CD4-positive, alpha-beta T cell treated with Interleukin-6 at 100 ng/mL for 8 hours (primary cell): ENCODE data around the gene KYNU.

Experiments
- DNase-seq: peaks from one replicate; pipeline ENCODE4 v3.0.0-alpha.2; 2020; ENCODE audit warnings: mixed read lengths, low spot score

KYNU gene

DNA sequence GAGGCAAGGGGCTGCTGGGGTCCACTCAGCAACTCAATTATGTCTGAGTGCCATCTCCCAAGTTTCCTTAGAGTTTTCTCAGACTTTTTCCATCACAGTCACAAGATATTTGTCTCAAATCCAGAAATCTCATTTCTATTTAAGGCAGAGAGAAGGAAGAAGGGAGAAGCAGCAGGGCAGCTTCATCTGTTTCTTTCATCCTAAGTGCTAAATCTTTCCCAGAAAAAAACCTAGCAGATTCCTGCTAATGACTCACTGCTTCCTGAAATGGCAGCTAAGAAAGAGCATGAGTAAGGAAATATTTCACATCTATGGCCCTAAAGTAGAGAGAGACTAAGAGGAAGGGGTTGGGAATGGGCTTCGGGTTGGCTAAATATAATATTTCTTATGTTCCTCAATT lies 88.0 kb downstream of the KYNU start:
- no peak for DNase-seq

DNA sequence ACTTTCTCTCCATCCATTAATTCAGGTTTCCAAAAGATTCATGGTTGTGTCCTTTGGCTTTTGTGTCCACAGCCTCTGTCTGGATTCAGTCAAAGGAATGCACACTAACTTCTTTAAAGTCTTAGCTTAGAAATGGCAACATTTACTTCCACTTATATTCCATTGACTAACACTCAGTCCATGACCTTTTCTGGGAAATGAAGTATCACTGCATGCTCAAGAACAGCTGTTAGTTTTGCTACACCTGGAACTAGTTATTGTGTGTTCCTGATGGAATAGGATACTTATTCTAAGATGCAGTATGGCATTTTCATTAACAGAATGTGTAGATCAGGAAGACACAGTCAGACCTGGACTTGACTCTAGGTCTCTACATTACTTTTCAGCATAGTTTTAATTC lies 88.8 kb downstream of the KYNU start:
- no peak for DNase-seq

DNA sequence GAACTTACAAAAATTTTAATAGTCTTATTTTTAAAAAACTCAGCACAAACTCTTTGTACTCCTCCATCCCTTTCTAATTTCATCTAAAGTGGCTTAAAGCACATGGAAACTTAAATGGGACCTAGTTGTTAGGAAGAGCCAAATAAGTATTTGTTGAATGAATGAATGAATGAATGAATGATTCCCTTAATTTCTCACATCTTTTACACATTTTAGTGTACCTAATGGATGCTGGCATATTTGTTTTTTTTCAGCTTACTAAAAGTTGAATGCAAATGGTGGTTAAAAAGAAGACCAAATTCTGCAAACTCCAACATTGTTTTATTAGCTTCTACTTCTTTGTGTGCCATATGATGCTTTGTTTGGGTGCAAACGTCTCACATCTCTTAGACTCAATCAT lies 89.6 kb downstream of the KYNU start:
- no peak for DNase-seq

DNA sequence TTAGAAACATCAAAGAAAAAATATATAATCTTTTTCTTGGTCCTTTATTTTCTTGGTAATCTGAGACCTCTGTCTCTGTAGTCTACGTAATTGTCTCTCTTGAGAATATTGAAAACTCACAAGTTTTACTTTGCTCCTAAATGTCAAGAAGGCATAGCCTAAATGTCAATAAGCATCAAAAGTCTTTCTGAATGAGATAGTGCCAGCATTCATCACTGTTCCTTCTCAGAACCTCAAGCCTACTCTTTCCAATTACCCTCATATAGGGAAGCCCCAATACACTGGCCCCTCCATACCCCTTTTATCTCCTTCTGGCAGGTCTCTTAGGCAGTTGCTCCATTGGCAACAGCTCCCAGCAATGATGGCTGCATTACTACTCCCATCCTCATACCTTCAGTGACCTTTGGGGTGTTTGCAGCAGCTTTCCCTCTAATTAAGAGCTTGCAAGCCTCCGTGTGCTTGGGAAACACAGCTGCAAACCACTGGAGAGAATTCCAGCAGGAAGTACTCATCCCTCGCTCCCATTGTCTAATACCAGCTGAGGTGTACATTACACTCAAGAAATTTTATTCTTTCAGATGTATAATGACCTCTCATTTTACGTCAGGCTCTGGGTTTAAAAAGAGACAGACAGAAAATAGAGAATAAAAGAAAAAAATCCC lies 95.8 kb downstream of the KYNU start:
- no peak for DNase-seq

DNA sequence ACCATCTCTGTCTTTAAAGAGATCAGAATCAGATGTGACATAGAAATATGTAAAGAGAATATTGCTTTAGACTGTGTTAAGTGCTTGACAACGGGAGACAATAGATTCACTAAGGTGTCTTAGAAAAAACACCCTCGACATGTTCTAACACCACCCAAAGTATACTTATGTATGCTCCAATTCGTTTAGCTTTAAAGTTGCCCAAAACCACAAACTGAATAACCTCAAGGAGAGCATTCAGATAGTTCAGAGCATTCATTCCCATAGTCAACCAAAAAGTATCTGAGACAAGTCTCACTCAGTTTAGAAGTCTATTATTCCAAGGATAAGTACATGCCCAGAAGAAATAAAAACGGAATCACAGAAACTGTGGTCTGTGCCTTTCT lies 96.4 kb downstream of the KYNU start:
- no peak for DNase-seq

DNA sequence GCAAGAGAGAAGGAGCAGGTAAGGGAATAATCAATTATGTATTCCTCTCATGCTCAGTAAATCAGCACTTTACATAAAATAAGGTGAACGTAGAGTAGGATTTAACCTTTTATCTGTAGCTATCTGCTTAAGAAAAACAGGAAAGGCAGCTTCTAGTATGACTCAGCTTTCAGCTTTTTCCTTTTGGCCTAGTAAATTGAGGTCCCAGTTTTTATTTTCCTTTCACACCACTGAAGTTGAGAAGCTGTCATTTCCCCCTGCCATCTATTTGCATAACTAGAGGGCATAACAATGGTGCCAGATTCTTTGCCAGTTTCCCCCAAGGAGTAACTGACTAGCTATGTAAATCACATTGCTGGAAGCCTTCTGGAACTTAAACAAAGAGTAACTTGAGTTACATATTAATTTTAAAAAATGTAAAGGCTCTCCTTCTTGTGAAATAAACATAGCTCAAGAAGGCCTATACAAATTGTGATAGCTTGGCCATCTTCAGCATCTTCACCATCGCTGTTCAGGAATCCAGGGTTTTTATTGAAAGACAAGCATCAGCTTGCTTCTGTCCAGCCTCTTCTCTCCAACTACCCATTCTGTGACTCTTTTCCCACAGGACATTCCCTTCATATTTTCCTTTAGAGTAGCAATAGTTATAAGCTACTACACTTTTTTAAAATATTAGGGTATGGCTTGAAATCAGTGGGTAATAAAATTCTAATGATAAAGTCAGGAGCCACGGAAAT lies 97.0 kb downstream of the KYNU start:
- no peak for DNase-seq

DNA sequence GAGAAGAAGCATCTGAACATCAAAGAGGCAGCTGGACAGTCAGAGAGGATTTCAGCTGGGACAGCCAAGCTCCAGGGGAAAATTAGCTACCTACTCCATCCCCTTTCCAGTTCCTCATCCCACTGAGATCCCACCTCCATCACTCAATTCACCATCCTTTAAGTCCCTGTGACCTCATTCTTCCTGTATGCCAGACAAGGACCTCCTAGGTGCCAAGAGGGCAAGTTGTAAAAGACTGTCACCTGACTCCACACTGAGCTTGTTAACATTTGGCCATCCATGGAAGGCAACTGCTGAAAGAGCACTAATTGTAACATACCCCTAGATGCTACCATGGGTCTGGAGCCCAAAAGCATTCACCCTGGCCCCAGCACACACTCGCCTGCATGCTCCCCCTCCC lies 97.8 kb downstream of the KYNU start:
- no peak for DNase-seq

DNA sequence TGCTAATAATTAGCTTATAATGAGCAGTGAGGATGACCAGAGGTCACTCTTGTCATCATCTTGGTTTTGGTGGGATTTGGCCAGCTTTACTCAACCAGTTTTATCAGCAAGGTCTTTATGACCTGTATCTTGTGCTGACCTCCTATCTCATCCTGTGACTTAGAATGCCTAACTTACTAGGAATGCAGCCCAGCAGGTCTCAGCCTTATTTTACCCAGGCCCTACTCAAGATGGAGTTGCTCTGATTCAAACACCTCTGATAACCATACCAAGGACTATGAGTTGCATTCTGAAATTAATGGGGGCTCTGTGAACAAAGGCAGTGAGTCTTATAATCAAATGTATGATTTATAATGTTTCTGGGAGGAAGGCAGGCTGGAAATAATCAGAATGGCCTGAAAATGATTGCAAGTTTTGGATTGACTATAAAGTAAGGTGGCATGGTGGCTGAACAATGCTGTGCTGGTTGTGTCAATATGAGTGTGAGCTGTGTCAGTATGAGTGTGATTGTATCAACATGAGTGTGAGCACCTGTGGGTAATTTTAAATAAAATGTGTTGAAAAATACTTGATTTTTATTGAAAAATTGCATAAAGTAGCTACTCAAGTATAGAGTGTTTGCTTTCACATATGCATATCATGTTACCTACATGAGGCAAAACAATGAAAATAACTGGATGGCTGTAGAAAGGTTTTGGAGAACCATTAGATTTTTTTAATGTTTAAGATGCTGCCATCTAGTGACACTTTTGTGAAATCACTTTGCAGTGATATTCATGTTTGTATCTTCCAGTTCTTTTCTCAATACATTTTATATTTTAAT lies 103.0 kb downstream of the KYNU start:
- DNase-seq: no peak

DNA sequence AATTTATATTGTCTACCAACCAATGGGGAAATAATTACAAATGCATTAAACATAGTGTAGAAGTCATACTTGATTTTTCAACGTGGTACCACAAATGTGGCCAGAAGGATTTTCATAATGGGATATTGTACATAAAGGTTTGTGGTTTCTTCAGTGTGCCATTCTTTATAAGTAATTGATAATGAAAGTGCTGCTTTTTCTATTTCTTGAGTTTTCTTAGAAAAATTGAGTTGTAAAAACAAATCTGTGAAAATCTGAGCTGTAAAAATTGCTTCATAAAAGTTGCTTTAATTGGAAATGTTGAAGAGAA lies 103.6 kb downstream of the KYNU start:
- DNase-seq: no peak

DNA sequence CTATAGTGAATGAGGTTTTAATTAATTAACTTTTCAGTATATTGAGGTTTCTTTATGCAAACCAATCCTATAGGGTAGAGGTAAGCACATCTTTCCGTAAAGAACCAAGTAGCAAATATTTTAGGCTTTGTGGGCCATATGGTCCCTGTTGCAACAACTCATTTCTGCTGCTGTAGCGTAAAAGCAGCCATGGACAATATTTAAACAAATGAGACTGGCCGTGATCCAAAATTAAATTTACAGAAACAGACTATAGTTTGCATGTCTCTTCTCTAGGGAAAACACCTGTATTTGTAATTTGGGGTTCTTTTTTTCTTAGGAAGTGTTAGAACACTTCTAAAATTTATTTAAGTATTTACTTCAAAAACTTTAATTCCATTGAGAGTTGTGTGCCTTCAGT lies 104.3 kb downstream of the KYNU start:
- no peak for DNase-seq

DNA sequence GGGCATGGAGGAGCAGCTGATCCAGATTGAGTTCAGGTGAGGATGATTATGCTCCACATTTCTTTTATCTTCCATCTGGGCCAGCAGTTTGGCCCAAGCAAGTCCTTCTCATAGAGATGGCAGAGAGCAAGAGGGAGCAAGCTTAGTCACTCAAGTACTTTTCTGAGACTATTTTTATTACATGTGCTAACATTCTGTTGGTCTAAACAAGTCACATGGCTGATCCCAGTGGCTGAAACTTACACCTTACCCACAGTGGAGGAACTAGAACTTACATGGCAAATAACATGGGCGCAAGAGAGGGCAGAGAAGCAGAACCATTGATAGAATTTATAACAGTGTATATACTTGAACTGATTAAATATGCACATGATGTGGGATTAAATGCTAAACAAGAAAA lies 105.7 kb downstream of the KYNU start:
- no peak for DNase-seq

DNA sequence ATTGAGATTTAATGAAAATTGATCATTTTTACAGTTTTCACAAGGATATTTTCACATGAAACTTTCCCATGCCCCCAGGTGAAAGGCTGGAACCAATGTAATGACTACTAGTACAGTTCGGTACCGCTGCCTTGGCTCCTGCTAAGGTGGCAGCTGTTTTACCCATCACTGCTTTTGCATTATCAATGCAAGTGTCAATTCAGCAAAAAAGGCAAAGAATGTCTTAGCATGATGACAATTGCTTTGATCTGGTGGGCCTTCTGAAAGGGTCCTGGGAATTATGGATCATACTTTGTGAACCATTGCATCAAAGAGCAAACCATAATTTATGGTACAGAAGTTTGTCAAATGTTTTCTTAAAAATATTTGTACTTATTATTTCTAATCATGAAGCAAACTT lies 107.2 kb downstream of the KYNU start:
- no peak for DNase-seq

DNA sequence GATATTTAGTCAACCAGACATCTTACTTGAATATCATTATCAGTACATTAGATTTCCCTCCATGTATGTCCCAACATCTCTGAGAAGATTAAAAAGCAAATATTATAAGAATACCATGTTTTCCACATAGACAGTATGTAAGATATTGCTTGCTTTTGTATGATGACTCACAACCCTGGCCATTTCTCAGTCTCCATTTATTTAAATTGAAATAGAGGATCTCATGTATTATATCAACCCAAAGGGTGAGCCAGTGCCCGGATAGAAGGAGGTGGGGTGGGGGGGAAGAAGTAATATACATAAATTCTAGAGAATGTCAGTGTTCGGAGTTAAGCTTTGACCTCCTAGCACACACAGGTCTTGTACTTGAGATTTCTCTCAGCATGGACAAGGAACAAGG lies 109.6 kb downstream of the KYNU start:
- no peak for DNase-seq

DNA sequence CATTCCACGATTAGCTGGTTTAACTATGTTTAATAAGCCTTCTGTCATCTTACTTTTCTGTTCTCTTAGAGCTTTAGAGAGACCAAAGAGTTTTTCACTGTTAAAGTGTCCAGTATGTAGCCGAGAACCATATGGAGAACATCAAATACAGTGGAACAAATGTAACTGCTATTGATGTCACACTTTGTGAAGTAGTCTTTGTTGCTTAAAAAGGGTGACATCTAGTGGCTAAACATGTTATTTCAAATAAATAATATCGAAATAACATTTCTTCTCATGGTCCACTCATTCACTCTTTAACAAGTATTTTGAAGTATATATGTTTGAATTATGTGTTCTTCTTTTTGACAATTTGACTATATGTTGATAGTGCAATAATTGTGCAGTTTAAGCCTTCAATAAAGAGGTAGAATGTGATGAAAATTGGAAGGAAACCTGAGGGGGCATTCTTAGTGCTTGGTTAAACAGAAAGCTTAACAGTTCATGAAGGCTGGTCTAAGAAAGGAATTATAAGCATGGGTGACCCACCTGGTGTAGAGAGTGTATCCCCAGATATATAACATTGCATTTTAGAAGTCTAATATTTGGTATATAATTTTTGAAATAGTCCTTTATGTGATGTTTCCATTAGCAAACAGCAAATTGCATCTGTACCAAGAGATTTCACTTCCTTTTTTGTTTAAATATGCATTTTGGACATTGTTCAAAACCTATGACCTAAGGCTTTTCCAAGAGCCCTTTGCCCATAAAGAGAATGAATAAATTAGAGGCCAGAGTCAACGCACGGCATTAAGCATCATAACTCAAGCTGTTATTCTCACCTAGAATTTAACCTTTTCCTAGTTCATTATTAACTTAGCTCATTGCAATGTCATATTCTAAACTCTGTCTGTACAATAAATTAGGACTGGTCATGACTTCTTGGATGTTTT lies 112.1 kb downstream of the KYNU start:
- no peak for DNase-seq

DNA sequence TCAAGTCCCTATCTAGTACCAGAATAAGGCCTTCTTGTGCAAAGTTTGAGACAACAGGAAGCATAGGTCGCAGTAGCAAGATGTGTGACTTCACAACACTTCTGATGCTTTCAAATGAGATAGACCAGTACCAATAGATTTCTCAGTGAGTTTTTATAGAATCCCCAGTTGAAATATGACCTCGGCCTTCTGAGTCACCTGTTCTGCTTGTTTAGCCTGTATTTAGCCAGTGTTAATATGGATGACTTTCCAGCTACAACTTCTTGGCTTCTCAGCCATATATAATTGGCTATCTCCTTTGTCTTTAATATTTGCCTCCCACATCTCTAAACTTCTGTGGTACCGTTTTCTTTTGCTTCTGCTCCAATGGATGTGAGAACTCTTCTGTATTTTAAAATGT lies 113.8 kb downstream of the KYNU start:
- no peak for DNase-seq

DNA sequence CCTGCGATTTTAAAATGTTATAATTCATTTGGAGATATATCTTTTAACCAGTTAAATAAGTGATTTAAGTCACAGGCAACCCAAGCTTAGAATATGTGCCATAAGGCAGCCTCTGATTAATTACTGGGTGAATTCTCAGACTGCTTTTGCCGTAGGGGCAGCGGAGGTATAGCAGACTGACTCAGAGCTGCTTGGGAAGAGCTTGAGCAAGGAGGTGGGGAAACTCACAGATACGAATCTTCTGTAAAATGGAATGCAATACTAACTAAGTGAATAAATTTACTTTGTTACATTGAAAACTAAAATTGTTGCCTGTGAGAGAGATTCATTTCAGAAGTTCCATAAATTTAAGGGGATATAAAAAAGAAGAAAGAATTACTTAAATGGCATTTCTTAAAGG lies 115.4 kb downstream of the KYNU start:
- no peak for DNase-seq

DNA sequence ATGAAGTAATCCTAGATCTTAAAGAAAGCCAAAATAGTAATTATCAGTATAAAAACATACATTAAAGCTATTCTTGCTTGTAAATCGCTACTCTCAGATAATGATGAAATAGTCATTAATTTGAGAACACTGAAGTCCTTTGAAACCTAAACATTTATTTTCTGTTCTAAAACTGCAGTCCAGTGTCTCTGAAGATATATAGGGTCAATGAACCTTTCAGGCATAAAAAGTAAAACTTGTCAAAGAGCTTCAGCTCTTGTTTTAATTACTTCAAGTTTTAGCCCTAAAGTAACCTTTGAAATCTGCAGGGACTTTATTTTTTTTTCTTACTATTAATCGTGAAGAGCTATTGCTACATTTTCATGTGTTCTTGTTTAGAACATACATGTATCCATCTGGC lies 116.3 kb downstream of the KYNU start:
- DNase-seq: no peak

DNA sequence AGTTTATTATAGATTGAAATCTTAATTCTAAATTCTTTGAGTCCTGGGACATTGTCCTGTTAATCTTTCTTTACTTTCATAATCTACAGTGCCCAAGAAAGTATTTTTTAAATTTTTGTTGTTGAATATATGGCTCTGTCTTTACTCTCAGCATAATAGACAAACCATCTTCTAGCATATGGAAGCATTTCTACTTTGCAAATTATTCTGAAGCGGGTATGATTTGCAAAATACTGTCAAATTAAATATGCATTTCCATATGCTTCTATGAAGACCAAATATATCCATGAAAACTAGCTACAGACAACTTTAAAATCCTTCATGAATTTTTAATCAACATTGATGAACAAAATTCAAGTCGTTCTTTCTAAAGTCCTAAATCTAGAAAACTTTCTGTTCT lies 117.2 kb downstream of the KYNU start:
- no peak for DNase-seq

DNA sequence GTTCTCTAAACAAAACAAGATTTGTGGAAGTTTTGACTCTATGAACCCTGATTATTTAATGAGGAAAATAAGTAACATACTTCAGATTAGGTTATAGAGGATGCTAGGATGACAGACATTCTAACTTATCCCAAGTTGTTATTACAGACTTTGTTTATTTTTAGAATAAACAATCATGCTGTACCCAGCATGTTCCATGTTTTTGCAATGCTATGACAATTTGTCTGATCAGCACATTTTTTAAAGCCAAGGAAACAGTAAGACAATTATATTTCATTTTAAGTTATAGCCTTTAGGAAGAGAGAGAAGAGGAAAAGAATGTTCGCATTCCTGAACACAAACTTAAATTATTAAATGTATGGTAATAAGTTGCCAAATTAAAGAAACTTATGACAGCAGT lies 119.8 kb downstream of the KYNU start:
- DNase-seq: no peak

DNA sequence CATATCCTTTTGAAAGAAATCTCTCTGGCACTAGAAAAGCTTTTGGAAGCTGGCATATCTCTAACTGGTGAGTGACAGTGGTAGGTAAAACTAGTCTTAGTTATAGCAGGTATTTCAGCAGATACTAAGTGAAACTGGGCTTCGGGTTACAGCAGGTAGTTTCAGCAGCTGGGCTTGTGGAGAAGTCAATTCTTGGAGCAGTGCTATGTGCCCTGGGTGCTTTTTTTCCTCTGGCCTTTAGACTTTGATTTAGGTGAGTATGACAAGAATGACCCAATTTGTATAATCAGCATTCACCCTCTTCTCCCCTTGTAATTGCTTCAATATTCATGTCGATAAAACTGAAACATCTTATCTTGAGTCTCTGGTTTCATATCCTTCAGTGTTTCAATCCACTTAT lies 123.1 kb downstream of the KYNU start:
- DNase-seq: no peak

DNA sequence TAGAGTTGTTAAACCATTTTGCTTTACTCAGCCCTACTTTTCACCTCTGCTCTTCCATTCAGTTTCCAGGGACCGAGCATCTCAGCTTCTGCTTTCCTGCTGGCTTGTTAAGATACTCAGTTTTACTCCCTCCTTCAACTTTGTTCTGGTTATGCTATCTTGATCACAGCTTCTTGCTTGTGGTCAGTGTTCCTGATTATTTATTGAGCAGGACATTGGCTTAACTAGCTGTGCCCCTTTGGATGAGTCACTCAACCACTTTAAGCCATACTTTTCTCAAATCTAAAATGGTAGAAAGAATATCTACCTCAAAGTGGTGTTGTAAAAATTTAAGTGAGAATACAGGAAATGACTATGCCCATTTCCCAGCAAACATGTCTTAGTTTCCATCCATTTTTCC lies 124.0 kb downstream of the KYNU start:
- no peak for DNase-seq

DNA sequence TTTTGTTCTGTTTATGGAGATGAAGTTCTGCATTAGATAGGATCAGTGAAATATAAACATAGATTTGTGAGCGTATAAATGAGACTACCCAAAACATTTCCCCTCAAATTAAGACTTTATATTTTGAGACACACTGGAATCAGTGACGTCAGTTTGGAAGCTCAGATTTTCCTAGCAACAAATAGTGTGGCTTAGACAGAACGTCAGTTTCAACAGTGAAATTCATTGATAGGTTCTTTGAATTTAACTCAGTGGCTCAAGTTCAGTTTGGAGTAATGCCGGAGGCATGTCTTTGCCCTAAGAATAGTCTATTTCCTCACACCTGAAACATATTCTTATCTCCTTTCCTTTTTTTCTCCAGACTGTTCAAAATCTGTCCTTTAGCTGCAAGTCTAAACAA lies 138.2 kb downstream of the KYNU start:
- DNase-seq: no peak
